ENCODE data around the gene GGTLC2.
"Not testable (repeated sequence)": the region's sequence is repeated elsewhere in the genome, so short reads cannot be mapped to it uniquely, and the experiment has no call there.

Gene GGTLC2

DNA sequence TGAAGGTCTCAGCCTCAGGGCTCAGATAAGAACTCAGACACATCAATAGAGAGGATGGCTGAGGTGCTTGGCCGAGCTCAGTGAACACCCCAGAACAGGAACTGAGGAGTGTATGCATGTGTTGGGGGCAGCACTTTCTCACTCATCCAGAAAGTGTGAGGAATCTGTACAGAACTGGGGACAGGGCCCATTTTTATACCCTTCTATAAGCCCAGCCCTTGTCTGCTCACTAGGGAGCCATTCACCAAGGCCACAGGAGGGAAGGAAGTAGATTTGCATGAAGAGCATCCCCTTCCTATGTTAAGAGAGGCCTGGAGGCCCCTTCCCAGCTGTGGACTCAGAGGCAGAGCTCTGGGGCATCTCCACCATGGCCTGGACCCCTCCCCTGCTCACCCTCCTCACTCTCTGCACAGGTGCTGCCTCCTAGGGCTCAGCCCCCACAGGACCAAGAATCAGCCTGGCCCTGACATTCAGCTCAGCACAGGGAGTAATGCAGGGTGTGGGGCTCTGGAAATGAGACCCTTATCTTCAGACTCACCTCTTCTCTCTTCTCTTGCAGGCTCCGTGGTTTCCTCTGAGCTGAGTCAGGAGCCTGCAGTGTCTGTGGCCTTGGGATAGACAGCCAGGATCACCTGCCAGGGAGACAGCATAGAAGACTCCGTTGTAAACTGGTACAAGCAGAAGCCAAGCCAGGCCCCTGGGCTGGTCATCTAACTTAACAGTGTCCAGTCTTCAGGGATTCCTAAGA lies 39.9 kb upstream of the GGTLC2 start:
- in situ Hi-C loops (cut with HindIII; ENCODE audit: low sequenced_read_pairs) = no loop called here
- no peak overlapping the region for H3K4me3 ChIP-seq (ENCODE audit: low read depth, low read length)
- no peak for DNase-seq (ENCODE audit: low read depth, low spot score)
- no peak for TF ChIP-seq CTCF (IDR thresholded peaks at IDR 0.05; ENCODE audit: low read depth, low read length)

- TF ChIP-seq CTCF (IDR thresholded peaks at IDR 0.05; ENCODE audit: low read depth, low read length) = no peak
- in situ Hi-C loops (cut with HindIII; ENCODE audit: low sequenced_read_pairs) = no loop called here
- DNase-seq (ENCODE audit: low read depth, low spot score) = no peak
- no peak overlapping the region for H3K4me3 ChIP-seq (ENCODE audit: low read depth, low read length)
These were observed 39.4 kb upstream of the GGTLC2 start for GRCh38 chr22:22605074-22605404.

DNA sequence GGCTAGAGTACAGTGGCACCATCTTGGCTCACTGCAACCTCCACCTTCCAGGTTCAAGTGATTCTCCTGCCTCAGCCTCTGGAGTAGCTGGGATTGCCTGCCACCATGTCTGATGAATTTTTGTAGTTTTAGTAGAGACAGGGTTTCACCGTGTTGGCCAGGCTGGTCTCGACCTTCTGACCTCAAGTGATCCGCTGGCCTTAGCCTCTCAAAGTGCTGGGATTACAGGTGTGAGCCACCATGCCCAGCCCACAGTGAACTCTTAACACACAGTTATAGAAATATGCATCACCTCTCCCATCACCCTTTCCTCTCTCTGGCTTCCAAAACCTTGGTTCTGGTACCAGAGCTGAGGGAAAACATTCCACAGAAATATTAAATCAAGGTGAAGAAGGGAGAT lies 36.4 kb upstream of the GGTLC2 start:
- DNase-seq (ENCODE audit: low read depth, low spot score); H3K4me3 ChIP-seq (ENCODE audit: low read depth, low read length); in situ Hi-C loops (cut with HindIII; ENCODE audit: low sequenced_read_pairs): not testable (repeated sequence)

GRCh38 chr22:22609291-22609690 lies 35.1 kb upstream of the GGTLC2 start:
- DNase-seq (ENCODE audit: low read depth, low spot score) = no peak
- in situ Hi-C loops (cut with HindIII; ENCODE audit: low sequenced_read_pairs) = no loop called here
- H3K4me3 ChIP-seq (ENCODE audit: low read depth, low read length) = no peak overlapping the region
- TF ChIP-seq CTCF (IDR thresholded peaks at IDR 0.05; ENCODE audit: low read depth, low read length) = no peak

GRCh38 chr22:22612516-22612915 lies 31.9 kb upstream of the GGTLC2 start:
- TF ChIP-seq CTCF (IDR thresholded peaks at IDR 0.05; ENCODE audit: low read depth, low read length) = no peak
- no peak overlapping the region for H3K4me3 ChIP-seq (ENCODE audit: low read depth, low read length)
- in situ Hi-C loops (cut with HindIII; ENCODE audit: low sequenced_read_pairs) = no loop called here
- no peak for DNase-seq (ENCODE audit: low read depth, low spot score)

DNA sequence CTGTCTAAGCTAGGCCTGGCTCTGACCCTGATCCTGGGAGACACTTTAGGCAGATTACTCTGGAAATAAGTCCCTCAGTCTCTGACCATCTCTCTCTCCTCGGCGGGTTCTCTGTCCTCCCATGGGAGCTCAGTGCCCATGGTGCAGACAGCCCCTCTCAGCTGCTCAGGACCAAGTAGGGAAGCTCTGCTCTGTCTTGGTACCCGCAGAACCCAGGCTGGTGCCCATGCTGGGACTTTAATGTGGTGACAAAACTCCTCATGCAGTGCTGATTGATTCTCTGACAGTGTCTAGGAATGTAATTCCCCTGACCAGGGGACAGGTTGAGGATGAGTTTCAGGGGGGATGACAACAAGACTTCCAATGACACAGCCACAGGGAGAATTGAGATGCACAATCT lies 30.3 kb upstream of the GGTLC2 start:
- in situ Hi-C loops (cut with HindIII; ENCODE audit: low sequenced_read_pairs) = no loop called here
- H3K4me3 ChIP-seq (ENCODE audit: low read depth, low read length) = no peak overlapping the region
- TF ChIP-seq CTCF (IDR thresholded peaks at IDR 0.05; ENCODE audit: low read depth, low read length) = no peak
- no peak for DNase-seq (ENCODE audit: low read depth, low spot score)

DNA sequence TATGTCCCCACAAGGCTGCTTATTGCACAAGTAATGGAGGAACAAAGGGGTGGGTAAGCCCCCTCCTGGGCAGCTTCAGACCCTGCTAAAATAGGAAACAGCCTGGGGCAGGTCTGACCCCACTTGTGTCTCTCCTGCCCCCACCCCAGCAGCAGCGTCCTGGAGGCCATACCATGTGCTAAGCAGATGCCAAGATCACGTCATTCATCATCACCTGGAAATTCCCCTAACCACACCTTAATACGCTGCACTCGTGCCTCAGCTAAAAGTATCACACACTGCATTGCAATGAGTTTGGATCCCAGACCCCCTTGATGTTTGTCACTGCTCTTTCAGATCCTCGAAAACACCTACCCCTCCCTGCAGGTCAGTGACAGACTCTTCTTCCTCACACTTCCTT lies 27.8 kb upstream of the GGTLC2 start:
- DNase-seq (ENCODE audit: low read depth, low spot score) = no peak
- no peak for TF ChIP-seq CTCF (IDR thresholded peaks at IDR 0.05; ENCODE audit: low read depth, low read length)
- no peak overlapping the region for H3K4me3 ChIP-seq (ENCODE audit: low read depth, low read length)
- in situ Hi-C loops (cut with HindIII; ENCODE audit: low sequenced_read_pairs) = no loop called here

Data from astrocyte of the spinal cord (primary cell).